ENCODE data around the gene MCC. TPM values are rescaled to one million over a fixed set of nuclear protein-coding genes. Genes with fewer than 3 reads are reported as not detected.
A peak's percentile ranks its signal among the peaks of the same experiment; 100 is the strongest.

Gene MCC
- total RNA-seq, 4 donors from 2014 or later: 6.8 to 11.9 (median 9.0) TPM

DNA sequence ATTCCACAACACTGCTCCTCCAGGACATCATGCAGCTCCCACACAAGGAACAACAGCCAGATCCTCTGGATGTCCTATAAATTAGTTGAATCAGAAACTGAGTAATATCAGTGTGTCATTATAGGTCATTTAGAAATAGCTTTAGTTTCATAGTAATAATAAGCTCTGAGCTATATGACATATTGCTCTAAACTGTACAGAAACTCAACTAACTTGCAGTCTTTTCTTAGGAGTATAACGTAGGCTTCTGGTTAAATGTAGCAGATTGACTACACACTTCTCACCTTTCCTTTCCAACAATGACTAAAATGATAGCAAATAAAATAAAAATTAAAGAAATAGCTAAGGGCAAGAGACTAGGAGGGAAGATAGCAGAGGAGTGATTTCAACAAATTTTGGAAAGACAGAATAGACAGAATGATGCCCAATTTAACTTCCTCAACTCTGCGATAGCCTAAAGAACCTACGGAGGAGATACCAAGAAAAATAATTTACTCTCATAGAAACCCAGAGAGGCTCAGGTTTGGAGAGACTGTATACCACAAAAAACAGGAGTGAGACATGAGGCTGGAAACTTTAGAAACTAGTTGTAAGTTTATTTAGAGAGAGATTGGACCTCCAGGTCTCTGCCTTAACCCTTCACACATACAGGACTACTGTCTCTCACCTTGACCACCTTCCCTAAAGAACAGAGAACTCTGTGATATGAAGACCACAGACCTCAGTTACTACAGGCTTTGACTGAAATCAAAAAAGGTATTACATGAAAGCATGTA is 247.1 kb downstream of the MCC start:
- Histone ChIP-seq H3K4me3 (no peak overlapping the region), H3K9me3 (no peaks in the 10 kb centered on the region), H3K27me3 (no peaks in the 10 kb centered on the region), H3K4me1 (peaks cover 0 to 14% of the 10 kb centered on the region in 2 donors), H3K27ac (no peak overlapping the region), H3K36me3 (no peaks in the 10 kb centered on the region)
- in situ Hi-C loops (cut with MboI; ENCODE audit: low sequenced_read_pairs in 4 of 4) (no loop called here), intact Hi-C loops (cut with DNase I; ENCODE audit: low total_unique reads) (no loop called here)
- no peak for TF ChIP-seq POLR2A (IDR thresholded peaks at IDR 0.05)
- TF ChIP-seq, protein P1, sequence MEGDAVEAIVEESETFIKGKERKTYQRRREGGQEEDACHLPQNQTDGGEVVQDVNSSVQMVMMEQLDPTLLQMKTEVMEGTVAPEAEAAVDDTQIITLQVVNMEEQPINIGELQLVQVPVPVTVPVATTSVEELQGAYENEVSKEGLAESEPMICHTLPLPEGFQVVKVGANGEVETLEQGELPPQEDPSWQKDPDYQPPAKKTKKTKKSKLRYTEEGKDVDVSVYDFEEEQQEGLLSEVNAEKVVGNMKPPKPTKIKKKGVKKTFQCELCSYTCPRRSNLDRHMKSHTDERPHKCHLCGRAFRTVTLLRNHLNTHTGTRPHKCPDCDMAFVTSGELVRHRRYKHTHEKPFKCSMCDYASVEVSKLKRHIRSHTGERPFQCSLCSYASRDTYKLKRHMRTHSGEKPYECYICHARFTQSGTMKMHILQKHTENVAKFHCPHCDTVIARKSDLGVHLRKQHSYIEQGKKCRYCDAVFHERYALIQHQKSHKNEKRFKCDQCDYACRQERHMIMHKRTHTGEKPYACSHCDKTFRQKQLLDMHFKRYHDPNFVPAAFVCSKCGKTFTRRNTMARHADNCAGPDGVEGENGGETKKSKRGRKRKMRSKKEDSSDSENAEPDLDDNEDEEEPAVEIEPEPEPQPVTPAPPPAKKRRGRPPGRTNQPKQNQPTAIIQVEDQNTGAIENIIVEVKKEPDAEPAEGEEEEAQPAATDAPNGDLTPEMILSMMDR (IDR thresholded peaks at IDR 0.05 in 4 of 5, conservative IDR thresholded peaks at IDR 0.05 in 1 of 5): no peak
- ATAC-seq: no peak
- DNase-seq: no peak

GRCh38 chr5:113240032-113240431 is 248.2 kb downstream of the MCC start:
- Histone ChIP-seq H3K9me3 (no peaks in the 10 kb centered on the region), H3K4me3 (no peak overlapping the region), H3K36me3 (no peaks in the 10 kb centered on the region), H3K27me3 (no peaks in the 10 kb centered on the region), H3K4me1 (peaks cover 0 to 7% of the 10 kb centered on the region in 2 donors), H3K27ac (no peak overlapping the region)
- ATAC-seq: no peak
- DNase-seq: no peak
- intact Hi-C loops (cut with DNase I; ENCODE audit: low total_unique reads): no loop called here
- no peak for TF ChIP-seq POLR2A (IDR thresholded peaks at IDR 0.05)
- TF ChIP-seq, protein P1 (IDR thresholded peaks at IDR 0.05 in 4 of 5, conservative IDR thresholded peaks at IDR 0.05 in 1 of 5): no peak
- in situ Hi-C loops (cut with MboI; ENCODE audit: low sequenced_read_pairs in 4 of 4): no loop called here

GRCh38 chr5:113237893-113238292 is 250.4 kb downstream of the MCC start:
- no peaks in the 10 kb centered on the region for H3K27me3 ChIP-seq
- in situ Hi-C loops (cut with MboI; ENCODE audit: low sequenced_read_pairs in 4 of 4): no loop called here
- no peak for ATAC-seq

DNA sequence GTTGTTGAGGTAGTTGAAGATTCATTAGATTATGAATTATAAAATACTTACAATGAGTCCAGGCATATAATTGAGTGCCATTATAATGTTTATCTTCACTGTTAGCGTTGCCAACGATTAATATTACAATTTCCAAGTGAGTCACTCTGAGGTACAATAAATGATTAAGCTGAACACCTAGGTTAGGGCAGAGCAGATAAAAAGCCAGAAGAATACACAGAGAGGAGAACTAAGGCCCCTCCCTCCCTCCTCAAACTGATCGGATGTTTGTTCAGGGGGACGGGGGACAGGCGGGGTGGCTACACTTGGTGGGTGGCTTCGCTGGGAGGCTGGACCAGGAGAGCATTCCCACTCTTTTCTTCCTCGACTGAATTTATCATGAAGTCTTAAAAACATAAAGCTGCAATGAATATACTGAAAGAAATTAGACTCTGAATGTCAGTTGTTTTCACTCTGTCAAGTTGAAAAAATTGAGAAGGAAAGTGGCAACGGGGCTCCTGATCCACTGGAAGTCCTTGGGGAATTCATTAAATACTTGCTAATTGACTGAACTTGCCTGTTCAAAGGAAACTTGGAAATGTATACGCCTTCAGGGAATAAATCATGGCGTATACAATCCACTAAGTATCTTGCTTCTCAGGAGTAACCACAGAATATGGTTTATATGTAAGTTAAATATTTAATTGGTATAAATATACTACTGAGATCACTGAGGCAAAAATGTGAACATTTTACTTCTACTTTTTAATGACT is 251.5 kb downstream of the MCC start:
- in situ Hi-C loops (cut with MboI; ENCODE audit: low sequenced_read_pairs in 4 of 4) (no loop called here), intact Hi-C loops (cut with DNase I; ENCODE audit: low total_unique reads) (loop anchor here (10.0 kb wide), 1 partner anchor 58 kb away; no protein-coding TSS in a partner anchor)
- Histone ChIP-seq H3K27me3 (no peaks in the 10 kb centered on the region), H3K27ac (no peak overlapping the region), H3K4me3 (no peak overlapping the region), H3K9me3 (no peaks in the 10 kb centered on the region), H3K4me1 (peaks cover 12 to 32% of the 10 kb centered on the region in 2 donors), H3K36me3 (no peaks in the 10 kb centered on the region)
- no peak for TF ChIP-seq POLR2A (IDR thresholded peaks at IDR 0.05)
- no peak for ATAC-seq
- no peak for DNase-seq

More at GRCh38 chr5:113237893-113238292, 250.4 kb downstream of the MCC start:
- peak overlapping the region in 1 of 4 donors; percentile 2 for H3K27ac ChIP-seq
- H3K4me1 ChIP-seq: peaks cover 3 to 21% of the 10 kb centered on the region in 2 donors
- no peaks in the 10 kb centered on the region for H3K9me3 ChIP-seq
- TF ChIP-seq, protein P1 (IDR thresholded peaks at IDR 0.05 in 4 of 5, conservative IDR thresholded peaks at IDR 0.05 in 1 of 5): no peak
- TF ChIP-seq POLR2A (IDR thresholded peaks at IDR 0.05): no peak
- H3K4me3 ChIP-seq: no peak overlapping the region
- intact Hi-C loops (cut with DNase I; ENCODE audit: low total_unique reads): loop anchor here (10.0 kb wide), 1 partner anchor 57 kb away; no protein-coding TSS in a partner anchor
- H3K36me3 ChIP-seq: no peaks in the 10 kb centered on the region
- DNase-seq: no peak

- H3K4me1 ChIP-seq: peaks cover 12 to 38% of the 10 kb centered on the region in 2 donors
These were observed 252.4 kb downstream of the MCC start for GRCh38 chr5:113235884-113236283.

More at GRCh38 chr5:113235884-113236283, 252.4 kb downstream of the MCC start:
- Histone ChIP-seq H3K27ac (no peak overlapping the region), H3K4me3 (no peak overlapping the region), H3K36me3 (no peaks in the 10 kb centered on the region), H3K27me3 (no peaks in the 10 kb centered on the region), H3K9me3 (no peaks in the 10 kb centered on the region)
- in situ Hi-C loops (cut with MboI; ENCODE audit: low sequenced_read_pairs in 4 of 4) (no loop called here), intact Hi-C loops (cut with DNase I; ENCODE audit: low total_unique reads) (loop anchor here (10.0 kb wide), 1 partner anchor 59 kb away; no protein-coding TSS in a partner anchor)
- TF ChIP-seq POLR2A (IDR thresholded peaks at IDR 0.05): no peak
- TF ChIP-seq, protein P1 (IDR thresholded peaks at IDR 0.05 in 4 of 5, conservative IDR thresholded peaks at IDR 0.05 in 1 of 5): no peak
- ATAC-seq (no peak), DNase-seq (no peak)
